Stimulated activated naive CD8-positive, alpha-beta T cell treated with anti-CD3 and anti-CD28 coated beads, Interleukin-15, Interleukin-2, amounts not matched to agents 100 ng/mL and 50 ng/mL, for 24 hours (primary cell): ENCODE data around the gene NPHP4.
"Not testable (repeated sequence)": the region's sequence is repeated elsewhere in the genome, so short reads cannot be mapped to it uniquely, and the experiment has no call there.

Experiments used
- H3K27ac Mint-ChIP-seq: one replicate; pipeline ENCODE4 v1.8.0; 2021; ENCODE audit warnings: mild to moderate bottlenecking, mixed read lengths
- H3K27me3 Mint-ChIP-seq: one replicate; pipeline ENCODE4 v1.8.0; 2021; ENCODE audit warnings: mixed read lengths
- H3K36me3 Mint-ChIP-seq: one replicate; pipeline ENCODE4 v1.8.0; 2021; ENCODE audit warnings: low read depth, mixed read lengths
- H3K4me1 Mint-ChIP-seq: one replicate; pipeline ENCODE4 v1.8.0; 2021; ENCODE audit warnings: low read depth, mixed read lengths
- H3K4me3 Mint-ChIP-seq: one replicate; pipeline ENCODE4 v1.8.0; 2021; ENCODE audit warnings: mild to moderate bottlenecking, mixed read lengths
- H3K9me3 Mint-ChIP-seq: one replicate; pipeline ENCODE4 v1.8.0; 2021; ENCODE audit warnings: mixed read lengths

NPHP4 gene

GRCh38 chr1:5895446-5896406 lies 96.5 kb downstream of the NPHP4 start:
- Mint-ChIP-seq H3K27ac (no peak overlapping the region), H3K36me3 (peaks cover 20% of the 10 kb centered on the region), H3K4me3 (no peak overlapping the region), H3K27me3 (no peaks in the 10 kb centered on the region), H3K9me3 (no peaks in the 10 kb centered on the region), H3K4me1 (no peaks in the 10 kb centered on the region)

DNA sequence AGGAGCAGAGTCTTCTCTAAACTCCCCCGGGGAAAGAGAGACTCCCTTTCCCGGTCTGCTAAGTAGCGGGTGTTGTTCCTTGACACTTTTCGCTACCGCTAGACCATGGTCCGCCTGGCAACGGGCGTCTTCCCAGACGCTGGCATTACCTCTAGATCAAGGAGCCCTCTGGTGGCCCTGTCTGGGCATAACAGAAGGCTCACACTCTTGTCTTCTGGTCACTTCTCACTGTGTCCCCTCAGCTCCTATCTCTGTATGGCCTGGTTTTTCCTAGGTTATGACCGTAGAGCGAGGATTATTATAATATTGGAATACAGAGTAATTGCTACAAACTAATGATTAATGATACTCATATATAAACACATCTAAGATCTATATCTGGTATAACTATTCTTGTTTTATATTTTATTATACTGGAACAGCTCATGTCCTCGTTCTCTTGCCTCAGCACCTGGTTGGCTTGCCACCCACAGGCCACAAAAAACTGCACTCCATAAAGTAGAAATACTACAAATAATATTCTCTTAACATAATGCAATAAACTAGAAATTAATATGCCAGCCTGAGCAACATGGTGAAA lies 98.4 kb downstream of the NPHP4 start:
- peaks cover 20% of the 10 kb centered on the region for H3K36me3 Mint-ChIP-seq
- not testable (repeated sequence) for H3K27me3 Mint-ChIP-seq, H3K4me1 Mint-ChIP-seq, H3K4me3 Mint-ChIP-seq, H3K27ac Mint-ChIP-seq, H3K9me3 Mint-ChIP-seq

DNA sequence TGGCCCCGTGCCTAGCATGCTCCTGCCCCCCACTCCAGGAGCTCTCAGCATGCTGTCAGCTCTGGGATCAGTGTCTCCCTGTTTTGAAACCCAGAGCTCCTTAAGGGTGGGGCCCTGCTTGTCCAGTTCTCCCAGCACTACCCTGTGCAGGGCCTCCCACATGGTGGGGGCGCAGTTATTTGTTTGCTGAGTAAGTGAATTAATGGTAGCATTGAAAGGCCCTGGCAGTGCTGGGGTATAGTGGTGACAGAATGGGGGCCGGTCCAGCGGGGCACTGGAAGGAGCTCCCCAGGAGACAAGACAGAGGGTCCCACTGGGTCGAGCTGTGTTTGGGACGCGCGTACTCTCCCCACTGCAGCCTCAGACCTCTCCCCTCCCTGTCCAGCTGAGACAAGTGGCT lies 99.9 kb downstream of the NPHP4 start:
- Mint-ChIP-seq H3K4me3 (no peak overlapping the region), H3K4me1 (no peaks in the 10 kb centered on the region), H3K27ac (no peak overlapping the region), H3K27me3 (no peaks in the 10 kb centered on the region), H3K9me3 (no peaks in the 10 kb centered on the region), H3K36me3 (peaks cover 20% of the 10 kb centered on the region)

- Mint-ChIP-seq H3K4me3 (no peak overlapping the region), H3K9me3 (no peaks in the 10 kb centered on the region), H3K4me1 (no peaks in the 10 kb centered on the region), H3K36me3 (peaks cover 16% of the 10 kb centered on the region), H3K27ac (no peak overlapping the region), H3K27me3 (no peaks in the 10 kb centered on the region)
Measured at GRCh38 chr1:5891736-5892135, 100.5 kb downstream of the NPHP4 start.

GRCh38 chr1:5891137-5891536 lies 101.1 kb downstream of the NPHP4 start:
- Mint-ChIP-seq H3K36me3 (peaks cover 11% of the 10 kb centered on the region), H3K27me3 (no peaks in the 10 kb centered on the region), H3K4me3 (no peak overlapping the region), H3K9me3 (no peaks in the 10 kb centered on the region), H3K27ac (no peak overlapping the region), H3K4me1 (no peaks in the 10 kb centered on the region)

DNA sequence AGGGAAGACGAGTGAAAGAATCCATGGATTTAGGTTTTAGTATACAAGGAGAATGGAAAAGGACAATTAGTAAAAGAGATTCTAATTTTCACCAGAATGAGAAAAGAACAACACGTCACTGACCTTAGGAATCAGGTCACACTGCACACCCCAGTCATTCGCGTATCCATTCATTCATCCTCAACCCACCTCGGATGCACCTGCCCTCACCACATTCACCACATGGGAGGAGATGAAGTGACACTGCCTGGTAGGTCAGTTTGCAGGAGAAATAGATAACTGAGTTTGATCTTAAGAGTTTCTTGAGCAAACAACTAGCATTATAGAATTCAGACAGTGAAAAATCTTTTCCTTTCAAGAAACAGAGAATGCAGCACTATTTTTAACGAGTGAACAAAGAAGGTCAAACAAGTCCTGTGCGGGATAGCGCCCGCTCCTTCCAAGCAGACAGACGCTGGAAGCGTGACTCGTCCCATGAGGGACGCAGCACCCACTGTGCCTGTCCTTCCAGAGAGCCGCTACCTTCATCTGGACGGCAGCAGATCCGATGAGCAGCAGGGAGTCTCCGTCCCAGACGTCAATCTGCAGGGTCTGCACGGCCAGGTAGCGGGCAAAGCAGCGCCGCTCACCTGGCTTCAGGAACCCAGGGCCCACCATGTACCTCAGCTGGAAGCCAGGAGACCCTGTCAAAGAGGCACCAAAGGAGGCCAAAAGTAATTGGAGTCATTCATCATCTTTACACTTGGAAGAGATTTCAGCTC lies 101.7 kb downstream of the NPHP4 start:
- no peak overlapping the region for H3K4me3 Mint-ChIP-seq

DNA sequence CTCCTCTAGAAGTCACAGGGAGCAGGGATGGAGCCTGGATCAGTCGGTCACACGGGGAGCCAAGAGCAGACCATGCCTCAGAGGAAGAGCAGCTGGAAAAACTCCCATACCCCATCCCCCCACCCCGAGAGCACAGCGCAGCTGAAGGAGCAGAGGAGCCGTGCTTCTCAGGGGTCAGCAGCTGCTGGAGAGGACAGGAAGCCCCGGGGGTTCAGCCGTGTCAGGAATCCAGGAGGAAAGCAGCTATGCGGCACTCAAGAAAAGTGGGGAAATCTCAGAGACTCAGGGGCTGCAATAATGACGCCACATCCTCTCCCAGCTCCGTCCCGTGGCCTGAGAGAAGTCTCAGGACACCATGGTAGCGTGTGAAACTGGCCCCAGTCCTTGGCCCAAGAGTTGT lies 102.3 kb downstream of the NPHP4 start:
- peaks cover 6% of the 10 kb centered on the region for H3K36me3 Mint-ChIP-seq
- no peak overlapping the region for H3K27ac Mint-ChIP-seq
- H3K4me3 Mint-ChIP-seq: no peak overlapping the region
- no peaks in the 10 kb centered on the region for H3K4me1 Mint-ChIP-seq
- H3K9me3 Mint-ChIP-seq: no peaks in the 10 kb centered on the region
- no peaks in the 10 kb centered on the region for H3K27me3 Mint-ChIP-seq

More for the DNA sequence above, 101.7 kb downstream of the NPHP4 start:
- H3K9me3 Mint-ChIP-seq: no peaks in the 10 kb centered on the region
- H3K27ac Mint-ChIP-seq: no peak overlapping the region
- H3K27me3 Mint-ChIP-seq: no peaks in the 10 kb centered on the region
- H3K4me1 Mint-ChIP-seq: no peaks in the 10 kb centered on the region
- peaks cover 7% of the 10 kb centered on the region for H3K36me3 Mint-ChIP-seq

DNA sequence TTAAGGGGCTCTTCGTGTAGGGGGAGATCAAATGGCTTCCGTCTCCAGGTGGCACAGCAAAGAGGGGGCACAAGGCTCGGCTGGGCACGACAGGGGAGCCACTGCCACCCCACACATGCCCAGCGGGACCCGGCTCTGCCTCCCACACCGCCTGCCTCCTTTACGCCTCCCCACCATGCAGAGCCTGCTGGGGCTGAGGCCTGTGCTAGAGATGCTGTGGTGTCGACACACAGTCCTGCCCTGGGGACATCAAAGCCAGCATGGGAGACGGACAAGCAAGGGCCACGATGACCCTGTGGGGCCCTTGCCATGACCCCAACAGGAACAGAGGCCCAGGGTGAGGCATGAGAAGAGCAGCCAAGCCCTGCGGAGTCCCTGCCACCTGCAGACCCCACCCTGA lies 102.8 kb downstream of the NPHP4 start:
- no peak overlapping the region for H3K27ac Mint-ChIP-seq
- H3K36me3 Mint-ChIP-seq: peaks cover 2% of the 10 kb centered on the region
- no peaks in the 10 kb centered on the region for H3K4me1 Mint-ChIP-seq
- H3K27me3 Mint-ChIP-seq: no peaks in the 10 kb centered on the region
- no peak overlapping the region for H3K4me3 Mint-ChIP-seq
- no peaks in the 10 kb centered on the region for H3K9me3 Mint-ChIP-seq

- Mint-ChIP-seq H3K36me3 (no peaks in the 10 kb centered on the region), H3K27me3 (no peaks in the 10 kb centered on the region), H3K4me3 (no peak overlapping the region), H3K27ac (no peak overlapping the region), H3K9me3 (no peaks in the 10 kb centered on the region), H3K4me1 (no peaks in the 10 kb centered on the region)
Measured at GRCh38 chr1:5888606-5889211, 103.5 kb downstream of the NPHP4 start.

GRCh38 chr1:5887971-5888361 lies 104.3 kb downstream of the NPHP4 start:
- Mint-ChIP-seq H3K27ac (no peak overlapping the region), H3K27me3 (no peaks in the 10 kb centered on the region), H3K4me3 (no peak overlapping the region), H3K9me3 (no peaks in the 10 kb centered on the region), H3K4me1 (no peaks in the 10 kb centered on the region), H3K36me3 (peaks cover 1% of the 10 kb centered on the region)

DNA sequence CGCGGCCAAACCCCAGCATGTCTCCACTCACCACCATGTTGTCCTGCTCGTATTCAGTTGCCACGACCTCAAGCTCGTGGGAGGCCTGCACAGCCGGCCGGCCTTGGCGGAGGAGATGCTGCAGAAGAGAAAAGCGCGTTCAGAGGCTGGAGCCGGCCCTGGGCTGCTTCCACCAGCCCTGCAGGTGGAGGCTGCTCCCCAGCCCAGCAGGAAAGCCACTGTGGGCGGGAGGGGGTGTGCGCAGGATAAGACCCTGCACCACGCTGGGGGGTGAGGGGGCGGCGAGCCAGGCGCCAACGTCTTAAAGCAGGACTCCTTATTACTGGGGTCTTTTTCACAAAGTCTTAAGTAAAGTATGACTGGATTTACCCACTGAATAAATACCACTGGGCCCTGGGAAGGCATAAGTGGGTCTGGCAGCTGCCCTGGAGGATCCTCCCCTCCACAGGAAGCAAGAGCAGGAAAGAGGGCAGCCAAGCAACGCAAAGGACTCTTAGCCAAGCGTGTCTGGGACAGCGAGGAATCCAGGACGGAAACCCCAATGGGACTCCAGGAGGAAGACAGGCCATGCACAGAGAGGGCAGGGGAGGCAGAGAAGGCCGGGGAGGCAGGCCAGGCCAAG lies 104.8 kb downstream of the NPHP4 start:
- Mint-ChIP-seq H3K4me1 (no peaks in the 10 kb centered on the region), H3K27me3 (no peaks in the 10 kb centered on the region), H3K9me3 (no peaks in the 10 kb centered on the region), H3K27ac (no peak overlapping the region), H3K36me3 (peaks cover 6% of the 10 kb centered on the region), H3K4me3 (no peak overlapping the region)

DNA sequence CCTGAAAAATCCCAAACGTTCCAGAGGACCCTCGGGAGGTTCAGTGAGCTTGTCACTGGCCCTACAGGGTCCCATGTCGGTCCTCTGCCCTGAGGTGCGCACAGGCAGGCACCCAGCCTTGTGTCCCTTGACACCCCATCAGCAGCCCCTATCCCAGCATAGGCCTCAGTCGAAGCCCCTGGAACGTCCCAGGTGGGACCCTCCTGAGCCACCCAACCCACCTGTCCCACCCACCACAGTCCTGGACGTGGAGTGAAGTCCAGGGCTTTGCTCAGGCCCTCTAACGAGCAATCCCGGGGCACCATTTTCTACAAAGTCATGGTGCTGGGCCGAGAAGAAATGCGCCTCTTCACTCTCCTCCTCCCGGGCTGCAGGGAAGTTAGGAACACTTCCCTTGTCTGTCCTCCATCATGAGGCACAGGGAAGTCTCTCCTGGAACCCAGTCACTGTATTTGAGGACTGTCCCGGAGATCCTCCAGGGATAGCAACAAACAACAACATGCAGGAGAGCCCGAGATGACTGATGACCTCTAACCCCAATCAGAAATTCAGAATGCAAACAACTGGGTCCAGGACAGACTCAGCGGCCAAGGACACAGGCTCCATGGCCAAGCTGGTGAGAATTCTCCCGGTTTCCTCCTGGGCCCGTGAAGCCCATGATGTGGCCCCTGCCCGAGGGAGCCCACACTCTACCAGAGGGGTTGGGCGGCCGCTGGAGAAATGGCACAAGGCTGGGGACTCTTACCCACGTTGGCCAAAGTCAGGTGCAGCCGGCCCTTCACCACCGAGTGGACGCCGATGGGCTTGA lies 105.5 kb downstream of the NPHP4 start:
- H3K27me3 Mint-ChIP-seq: no peaks in the 10 kb centered on the region
- no peaks in the 10 kb centered on the region for H3K9me3 Mint-ChIP-seq
- H3K36me3 Mint-ChIP-seq: peaks cover 9% of the 10 kb centered on the region
- H3K27ac Mint-ChIP-seq: no peak overlapping the region
- H3K4me1 Mint-ChIP-seq: no peaks in the 10 kb centered on the region
- no peak overlapping the region for H3K4me3 Mint-ChIP-seq

DNA sequence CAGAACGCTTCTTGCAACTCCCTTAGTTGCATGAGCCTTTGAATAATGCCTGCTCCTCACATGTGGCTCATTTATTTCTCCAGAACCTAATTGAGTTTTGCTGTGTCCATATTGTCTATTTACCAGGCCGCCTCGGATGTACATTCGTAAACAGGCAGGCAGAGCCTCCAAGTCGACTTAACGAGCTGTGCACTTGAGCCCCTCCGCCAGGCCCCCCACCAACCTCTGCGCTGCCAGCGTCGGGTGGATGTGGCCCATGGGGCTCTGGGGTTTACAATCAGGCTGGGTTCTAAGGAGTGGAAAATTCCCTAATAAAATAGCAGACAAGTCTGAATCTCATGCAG lies 106.1 kb downstream of the NPHP4 start:
- Mint-ChIP-seq H3K36me3 (peaks cover 9% of the 10 kb centered on the region), H3K4me3 (no peak overlapping the region), H3K27me3 (no peaks in the 10 kb centered on the region), H3K9me3 (no peaks in the 10 kb centered on the region), H3K27ac (no peak overlapping the region), H3K4me1 (no peaks in the 10 kb centered on the region)
